ENCODE data around the gene ELOF1.

ELOF1 gene

GRCh38 chr19:11535792-11536595, 23.0 kb downstream of the ELOF1 start (continued):
- TF ChIP-seq ZIC2 (tag by site-specific recombination; IDR thresholded peaks at IDR 0.05): peak; percentile 48; the same call in 1 of the 2 replicates
- no peak for TF ChIP-seq FEZF1 (tag by site-specific recombination; IDR thresholded peaks at IDR 0.05)
- no peak for TF ChIP-seq ZNF138 (tag by site-specific recombination; IDR thresholded peaks at IDR 0.05; ENCODE audit: borderline replicate concordance)
- peak; percentile 41; the same call in 1 of the 2 replicates for TF ChIP-seq KLF1 (tag by site-specific recombination; IDR thresholded peaks at IDR 0.05)
- TF ChIP-seq ZFHX2 (tag by site-specific recombination; conservative IDR thresholded peaks at IDR 0.05): peak; percentile 72
- TF ChIP-seq ZNF629 (tag by site-specific recombination; IDR thresholded peaks at IDR 0.05): peak; percentile 97
- TF ChIP-seq KLF16 (tag by site-specific recombination; IDR thresholded peaks at IDR 0.05): peak; percentile 88
- TF ChIP-seq ZSCAN18 (tag by site-specific recombination; IDR thresholded peaks at IDR 0.05): 0 out of 2 replicates have a peak, but pooled peaks have one; percentile 19
- no peak for TF ChIP-seq ZNF747 (tag by site-specific recombination; IDR thresholded peaks at IDR 0.05)
- no peak for TF ChIP-seq ZNF302 (tag by site-specific recombination; IDR thresholded peaks at IDR 0.05; ENCODE audit: low read depth)
- TF ChIP-seq ZNF785 (tag by site-specific recombination; IDR thresholded peaks at IDR 0.05): peak; percentile 55; the same call in 1 of the 2 replicates
- TF ChIP-seq, protein P1, sequence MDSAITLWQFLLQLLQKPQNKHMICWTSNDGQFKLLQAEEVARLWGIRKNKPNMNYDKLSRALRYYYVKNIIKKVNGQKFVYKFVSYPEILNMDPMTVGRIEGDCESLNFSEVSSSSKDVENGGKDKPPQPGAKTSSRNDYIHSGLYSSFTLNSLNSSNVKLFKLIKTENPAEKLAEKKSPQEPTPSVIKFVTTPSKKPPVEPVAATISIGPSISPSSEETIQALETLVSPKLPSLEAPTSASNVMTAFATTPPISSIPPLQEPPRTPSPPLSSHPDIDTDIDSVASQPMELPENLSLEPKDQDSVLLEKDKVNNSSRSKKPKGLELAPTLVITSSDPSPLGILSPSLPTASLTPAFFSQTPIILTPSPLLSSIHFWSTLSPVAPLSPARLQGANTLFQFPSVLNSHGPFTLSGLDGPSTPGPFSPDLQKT (IDR thresholded peaks at IDR 0.05; ENCODE audit: borderline replicate concordance, low read depth, low read length): no peak
- no peak for TF ChIP-seq GLI4 (tag by site-specific recombination; IDR thresholded peaks at IDR 0.05)
- TF ChIP-seq ZNF701 (tag by site-specific recombination; IDR thresholded peaks at IDR 0.05): no peak
- no peak for TF ChIP-seq ZNF112 (tag by site-specific recombination; IDR thresholded peaks at IDR 0.05)
- TF ChIP-seq ZNF529 (tag by site-specific recombination; IDR thresholded peaks at IDR 0.05; ENCODE audit: insufficient replicate concordance): no peak
- TF ChIP-seq ZNF133 (tag by site-specific recombination; IDR thresholded peaks at IDR 0.05): no peak
- TF ChIP-seq ZNF776 (tag by site-specific recombination; IDR thresholded peaks at IDR 0.05; ENCODE audit: borderline replicate concordance): no peak
- TF ChIP-seq ZNF366 (tag by site-specific recombination; conservative IDR thresholded peaks at IDR 0.05): peak; percentile 54
- TF ChIP-seq, protein P2, sequence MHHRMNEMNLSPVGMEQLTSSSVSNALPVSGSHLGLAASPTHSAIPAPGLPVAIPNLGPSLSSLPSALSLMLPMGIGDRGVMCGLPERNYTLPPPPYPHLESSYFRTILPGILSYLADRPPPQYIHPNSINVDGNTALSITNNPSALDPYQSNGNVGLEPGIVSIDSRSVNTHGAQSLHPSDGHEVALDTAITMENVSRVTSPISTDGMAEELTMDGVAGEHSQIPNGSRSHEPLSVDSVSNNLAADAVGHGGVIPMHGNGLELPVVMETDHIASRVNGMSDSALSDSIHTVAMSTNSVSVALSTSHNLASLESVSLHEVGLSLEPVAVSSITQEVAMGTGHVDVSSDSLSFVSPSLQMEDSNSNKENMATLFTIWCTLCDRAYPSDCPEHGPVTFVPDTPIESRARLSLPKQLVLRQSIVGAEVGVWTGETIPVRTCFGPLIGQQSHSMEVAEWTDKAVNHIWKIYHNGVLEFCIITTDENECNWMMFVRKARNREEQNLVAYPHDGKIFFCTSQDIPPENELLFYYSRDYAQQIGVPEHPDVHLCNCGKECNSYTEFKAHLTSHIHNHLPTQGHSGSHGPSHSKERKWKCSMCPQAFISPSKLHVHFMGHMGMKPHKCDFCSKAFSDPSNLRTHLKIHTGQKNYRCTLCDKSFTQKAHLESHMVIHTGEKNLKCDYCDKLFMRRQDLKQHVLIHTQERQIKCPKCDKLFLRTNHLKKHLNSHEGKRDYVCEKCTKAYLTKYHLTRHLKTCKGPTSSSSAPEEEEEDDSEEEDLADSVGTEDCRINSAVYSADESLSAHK (tag by site-specific recombination; IDR thresholded peaks at IDR 0.05): no peak; the same call in 1 of the 2 replicates
- no peak for TF ChIP-seq ZNF510 (tag by site-specific recombination; IDR thresholded peaks at IDR 0.05; ENCODE audit: insufficient replicate concordance)
- TF ChIP-seq, protein P3, sequence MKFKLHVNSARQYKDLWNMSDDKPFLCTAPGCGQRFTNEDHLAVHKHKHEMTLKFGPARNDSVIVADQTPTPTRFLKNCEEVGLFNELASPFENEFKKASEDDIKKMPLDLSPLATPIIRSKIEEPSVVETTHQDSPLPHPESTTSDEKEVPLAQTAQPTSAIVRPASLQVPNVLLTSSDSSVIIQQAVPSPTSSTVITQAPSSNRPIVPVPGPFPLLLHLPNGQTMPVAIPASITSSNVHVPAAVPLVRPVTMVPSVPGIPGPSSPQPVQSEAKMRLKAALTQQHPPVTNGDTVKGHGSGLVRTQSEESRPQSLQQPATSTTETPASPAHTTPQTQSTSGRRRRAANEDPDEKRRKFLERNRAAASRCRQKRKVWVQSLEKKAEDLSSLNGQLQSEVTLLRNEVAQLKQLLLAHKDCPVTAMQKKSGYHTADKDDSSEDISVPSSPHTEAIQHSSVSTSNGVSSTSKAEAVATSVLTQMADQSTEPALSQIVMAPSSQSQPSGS (tag by site-specific recombination; IDR thresholded peaks at IDR 0.05; ENCODE audit: low read depth): peak; percentile 97
- TF ChIP-seq ZNF335 (tag by site-specific recombination; conservative IDR thresholded peaks at IDR 0.05): peak; percentile 67
- no peak for TF ChIP-seq AEBP2 (tag by site-specific recombination; IDR thresholded peaks at IDR 0.05; ENCODE audit: borderline replicate concordance)
- TF ChIP-seq ZNF416 (tag by site-specific recombination; IDR thresholded peaks at IDR 0.05): no peak
- TF ChIP-seq ZNF449 (tag by site-specific recombination; IDR thresholded peaks at IDR 0.05): peak; percentile 59; the same call in 1 of the 2 replicates
- 0 out of 2 replicates have a peak, but pooled peaks have one; percentile 16 for TF ChIP-seq REPIN1 (tag by site-specific recombination; IDR thresholded peaks at IDR 0.05; ENCODE audit: low read depth)
